CD14-positive monocyte (primary cell): ENCODE data around the gene CCL11. TPM values are rescaled to one million over a fixed set of nuclear protein-coding genes. Genes with fewer than 3 reads are reported as not detected.

Experiments
- DNase-seq, 3 donors: peaks; one replicate each; pipeline ENCODE4 v3.0.0-alpha.2; 2011 to 2022
- H2AFZ ChIP-seq: 2 replicates; pipeline ENCODE4 v1.6.0; 2012; ENCODE audit warnings: mild to moderate bottlenecking, low read depth, low read length, inconsistent platforms; ENCODE audit not compliant: insufficient read depth, poor library complexity, severe bottlenecking
- H3K27ac ChIP-seq, 2 donors: 1 replicate in 1 of 2; 2 replicates in 1 of 2; pipeline ENCODE4 v1.5.1; 2012 to 2013; ENCODE audit warnings: low read length in 2 of 2, control low read depth in 1 of 2, inconsistent platforms in 1 of 2, low read depth in 1 of 2, mild to moderate bottlenecking in 1 of 2
- H3K27me3 ChIP-seq, 2 donors: one replicate each; pipeline versions ENCODE4 v1.6.0 to v1.6.1; 2011 to 2013; ENCODE audit warnings: low read length in 2 of 2; ENCODE audit not compliant: control insufficient read depth in 2 of 2, insufficient read depth in 2 of 2
- H3K36me3 ChIP-seq, 2 donors: replicated peaks in 1 of 2; 1 replicate in 1 of 2; 2 replicates in 1 of 2; pipeline versions ENCODE4 v1.5.1 to v1.6.1; 2012 to 2013; ENCODE audit warnings: low read length in 2 of 2, control low read depth in 1 of 2, inconsistent platforms in 1 of 2, mild to moderate bottlenecking in 1 of 2; ENCODE audit not compliant: insufficient read depth in 2 of 2, control insufficient read depth in 1 of 2
- H3K4me1 ChIP-seq, 2 donors: 1 replicate in 1 of 2; 2 replicates in 1 of 2; pipeline versions ENCODE4 v1.5.1 to v1.6.1; 2012 to 2013; ENCODE audit warnings: low read length in 2 of 2, control low read depth in 1 of 2, inconsistent platforms in 1 of 2, mild to moderate bottlenecking in 1 of 2, moderate library complexity in 1 of 2; ENCODE audit not compliant: insufficient read depth in 2 of 2, control insufficient read depth in 1 of 2
- H3K4me2 ChIP-seq: replicated peaks from 2 replicates; pipeline ENCODE3; 2012; ENCODE audit warnings: low read length, moderate library complexity, mild to moderate bottlenecking; ENCODE audit not compliant: poor library complexity, severe bottlenecking; ENCODE audit errors: extremely low read depth
- H3K4me3 ChIP-seq, 3 experiments: fragments of 200-600 bp in 1 of 3; sonication (generic) in 1 of 3; replicated peaks in 1 of 3; 1 replicate in 2 of 3; 2 replicates in 1 of 3; pipeline ENCODE4 v1.5.1; 2011 to 2013; ENCODE audit warnings: low read length in 3 of 3, mild to moderate bottlenecking in 3 of 3, control low read depth in 2 of 3, low read depth in 2 of 3, inconsistent platforms in 1 of 3, moderate library complexity in 1 of 3
- H3K79me2 ChIP-seq: 2 replicates; pipeline ENCODE4 v1.6.0; 2012; ENCODE audit warnings: mild to moderate bottlenecking, control low read depth, inconsistent platforms, low read length, moderate library complexity; ENCODE audit not compliant: insufficient read depth
- H3K9ac ChIP-seq: 2 replicates; pipeline ENCODE4 v1.6.0; 2017; ENCODE audit warnings: low read length, mild to moderate bottlenecking; ENCODE audit not compliant: insufficient read depth, poor library complexity, severe bottlenecking
- H3K9me3 ChIP-seq, 2 donors: replicated peaks in 1 of 2; 1 replicate in 1 of 2; 2 replicates in 1 of 2; pipeline versions ENCODE4 v1.5.1 to v1.6.1; 2012 to 2013; ENCODE audit warnings: low read length in 2 of 2, control low read depth in 1 of 2; ENCODE audit not compliant: control insufficient read depth in 1 of 2, insufficient read depth in 1 of 2
- H4K20me1 ChIP-seq: 2 replicates; pipeline ENCODE4 v1.6.0; 2012; ENCODE audit warnings: mild to moderate bottlenecking, low read length, control low read depth, moderate library complexity; ENCODE audit not compliant: insufficient read depth
- H3K27ac Mint-ChIP-seq, 7 donors: one replicate each; pipeline ENCODE4 v1.8.0; 2020; ENCODE audit warnings: mild to moderate bottlenecking in 7 of 7, mixed read lengths in 7 of 7, moderate library complexity in 6 of 7, inconsistent platforms in 2 of 7
- H3K27me3 Mint-ChIP-seq, 3 donors: one replicate each; pipeline ENCODE4 v1.8.0; 2021 to 2022; ENCODE audit warnings: low read depth in 3 of 3, mild to moderate bottlenecking in 3 of 3, mixed read lengths in 3 of 3, moderate library complexity in 3 of 3, inconsistent platforms in 1 of 3
- H3K36me3 Mint-ChIP-seq, 2 donors: one replicate each; pipeline ENCODE4 v1.8.0; 2020; ENCODE audit warnings: mixed read lengths in 2 of 2, inconsistent platforms in 1 of 2, mild to moderate bottlenecking in 1 of 2
- H3K4me1 Mint-ChIP-seq: one replicate; pipeline ENCODE4 v1.8.0; 2020; ENCODE audit warnings: mild to moderate bottlenecking, mixed read lengths
- H3K4me3 Mint-ChIP-seq, 2 donors: one replicate each; pipeline ENCODE4 v1.8.0; 2020; ENCODE audit warnings: mild to moderate bottlenecking in 2 of 2, mixed read lengths in 2 of 2, moderate library complexity in 1 of 2
- H3K9me3 Mint-ChIP-seq, 7 donors: one replicate each; pipeline ENCODE4 v1.8.0; 2020 to 2022; ENCODE audit warnings: mixed read lengths in 7 of 7, mild to moderate bottlenecking in 6 of 7, moderate library complexity in 6 of 7, inconsistent platforms in 2 of 7
- CTCF ChIP-seq: fragments of 200-600 bp; IDR thresholded peaks from one replicate; pipeline ENCODE4 v1.8.0; 2022; ENCODE audit warnings: antibody characterized with exemption, mild to moderate bottlenecking
- WGBS: methylation state at CpG from one replicate; pipeline ENCODE4 v1.1.5; 2013; ENCODE audit warnings: missing lambda C conversion rate; ENCODE audit not compliant: insufficient coverage; 5-methylcytosine and 5-hydroxymethylcytosine counted together
- intact Hi-C, 2 donors: fragments of 100-400 bp; cut with micrococcal nuclease; formaldehyde crosslinking; loops; one replicate each; pipeline versions ENCODE4 v1.15.0 to v1.15.1; 2023
- polyA plus RNA-seq, 3 donors: library from polyadenylated mRNA; depleted of rRNA in 1 of 3; unstranded in 2 of 3; stranded (reverse) in 1 of 3; fragments of 300-500 nt in 2 of 3; fragments of >200 nt in 1 of 3; fragmentation: Illumina TruSeq in 2 of 3; gene quantifications; 1 replicate in 2 of 3; 2 replicates in 1 of 3; pipeline ENCODE4 v1.2.3, GENCODE V29; 2012 to 2021

Gene CCL11
- polyA plus RNA-seq, 3 donors, result not detected

GRCh38 chr17:34246881-34247280 is 38.7 kb upstream of the CCL11 start:
- no peak for TF ChIP-seq CTCF
- H3K4me1 ChIP-seq, result peaks cover 92 to 97% of the 10 kb centered on the region in 2 donors
- peak overlapping the region; percentile 47 for H3K4me2 ChIP-seq
- peak overlapping the region; percentile 85 to 94 for H3K27ac ChIP-seq
- peak; percentile 78 to 94 (median 93) for DNase-seq
- no peaks in the 10 kb centered on the region for H3K9me3 ChIP-seq
- Mint-ChIP-seq H3K36me3 (peaks cover 3 to 7% of the 10 kb centered on the region in 2 donors), H3K27me3 (peaks cover 0 to 11% (median 0%) of the 10 kb centered on the region in 3 donors), H3K27ac (no peak overlapping the region), H3K4me3 (peak overlapping the region in 1 of 2 donors; percentile 46), H3K9me3 (peaks cover 0 to 9% (median 0%) of the 10 kb centered on the region in 7 donors), H3K4me1 (peaks cover 12% of the 10 kb centered on the region)
- H3K36me3 ChIP-seq, result no peaks in the 10 kb centered on the region
- peak overlapping the region in 1 of 3 experiments; percentile 7 for H3K4me3 ChIP-seq
- no peak overlapping the region for H2AFZ ChIP-seq
- H4K20me1 ChIP-seq, result no peaks in the 10 kb centered on the region
- H3K9ac ChIP-seq, result peak overlapping the region; percentile 55
- no peaks in the 10 kb centered on the region for H3K27me3 ChIP-seq
- intact Hi-C loops, result loop anchor here in 1 of 2 donors (2.0 to 5.0 kb wide), 2 partner anchors 26 to 120 kb away; no protein-coding TSS in a partner anchor
- H3K79me2 ChIP-seq, result no peaks in the 10 kb centered on the region
- no CpG with 5 or more reads among the region's 3 CpGs for WGBS

- H3K27ac ChIP-seq, result peak overlapping the region; percentile 71 to 94
- no peaks in the 10 kb centered on the region for H4K20me1 ChIP-seq
- no peaks in the 10 kb centered on the region for H3K79me2 ChIP-seq
- 25% methylated on average over 4 of the region's 6 CpGs for WGBS
- no peaks in the 10 kb centered on the region for H3K36me3 ChIP-seq
- intact Hi-C loops, result loop anchor here in 1 of 2 donors (2.0 to 5.0 kb wide), 2 partner anchors 48 to 119 kb away; no protein-coding TSS in a partner anchor
- no peak overlapping the region for H2AFZ ChIP-seq
- Mint-ChIP-seq H3K27ac (no peak overlapping the region), H3K4me3 (peak overlapping the region in 1 of 2 donors; percentile 63), H3K4me1 (peaks cover 26% of the 10 kb centered on the region), H3K36me3 (peaks cover 3 to 13% of the 10 kb centered on the region in 2 donors), H3K27me3 (peaks cover 0 to 11% (median 0%) of the 10 kb centered on the region in 3 donors), H3K9me3 (peaks cover 0 to 9% (median 0%) of the 10 kb centered on the region in 7 donors)
- H3K27me3 ChIP-seq, result no peaks in the 10 kb centered on the region
- H3K4me2 ChIP-seq, result peak overlapping the region; percentile 48
- H3K9ac ChIP-seq, result peak overlapping the region; percentile 55
- TF ChIP-seq CTCF, result no peak
- peak overlapping the region in 1 of 3 experiments; percentile 6 for H3K4me3 ChIP-seq
- H3K4me1 ChIP-seq, result peaks cover 89 to 92% of the 10 kb centered on the region in 2 donors
- H3K9me3 ChIP-seq, result no peaks in the 10 kb centered on the region
- peak; percentile 80 to 93 (median 90) for DNase-seq
Observed at GRCh38 chr17:34248511-34249024, 37.0 kb upstream of the CCL11 start.
